ENCODE results near the gene APOBEC3B.
"Not testable (repeated sequence)": the region's sequence is repeated elsewhere in the genome, so short reads cannot be mapped to it uniquely, and the experiment has no call there.

APOBEC3B gene

DNA sequence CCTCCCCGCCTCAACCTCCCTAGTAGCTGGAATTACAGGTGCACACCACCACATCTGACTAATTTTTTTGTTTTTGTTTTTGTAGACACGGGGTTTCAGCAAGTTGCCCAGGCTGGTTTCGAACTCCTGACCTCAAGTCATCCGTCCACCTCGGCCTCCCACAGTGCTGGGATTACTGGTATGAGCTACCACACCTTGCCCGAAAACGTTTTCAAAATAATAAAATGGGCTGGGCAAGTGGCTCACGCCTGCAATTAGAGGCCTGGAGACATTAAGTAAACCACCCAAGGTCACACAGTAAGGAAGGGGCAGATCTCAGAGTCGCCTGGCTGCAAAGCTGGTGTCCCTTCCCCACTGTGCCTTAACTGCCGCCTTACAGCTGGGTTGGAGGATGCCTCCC lies 1.6 kb upstream of the APOBEC3B start:
- WGBS (ENCODE audit: insufficient coverage, insufficient read length): no CpG with 5 or more reads among the region's 10 CpGs
- H3K4me3 ChIP-seq (ENCODE audit: low read length); H3K36me3 ChIP-seq (ENCODE audit: control insufficient read depth, insufficient read depth, low read length); H3K9me3 ChIP-seq (ENCODE audit: control insufficient read depth, insufficient read depth, low read length); H3K27ac ChIP-seq (ENCODE audit: low read length); DNase-seq (ENCODE audit: low read depth, low spot score); H3K27me3 ChIP-seq (ENCODE audit: control insufficient read depth, insufficient read depth, low read length); H3K4me1 ChIP-seq (ENCODE audit: control insufficient read depth, insufficient read depth, low read length): not testable (repeated sequence)

GRCh38 chr22:38981005-38981991 lies 849 bp upstream of the APOBEC3B start:
- Histone ChIP-seq H3K27ac (ENCODE audit: low read length) (no peak overlapping the region), H3K27me3 (ENCODE audit: control insufficient read depth, insufficient read depth, low read length) (no peaks in the 10 kb centered on the region), H3K9me3 (ENCODE audit: control insufficient read depth, insufficient read depth, low read length) (no peaks in the 10 kb centered on the region), H3K36me3 (ENCODE audit: control insufficient read depth, insufficient read depth, low read length) (no peaks in the 10 kb centered on the region), H3K4me1 (ENCODE audit: control insufficient read depth, insufficient read depth, low read length) (peaks cover 4% of the 10 kb centered on the region; the same call in 1 of the 2 replicates), H3K4me3 (ENCODE audit: low read length) (no peak overlapping the region)
- no peak for DNase-seq (ENCODE audit: low read depth, low spot score)
- WGBS (ENCODE audit: insufficient coverage, insufficient read length): no CpG with 5 or more reads among the region's 27 CpGs

GRCh38 chr22:38984224-38984623 lies 2.1 kb downstream of the APOBEC3B start:
- DNase-seq (ENCODE audit: low read depth, low spot score): no peak
- no peak overlapping the region for H3K27ac ChIP-seq (ENCODE audit: low read length)
- no peaks in the 10 kb centered on the region for H3K9me3 ChIP-seq (ENCODE audit: control insufficient read depth, insufficient read depth, low read length)
- H3K36me3 ChIP-seq (ENCODE audit: control insufficient read depth, insufficient read depth, low read length): no peaks in the 10 kb centered on the region
- no peaks in the 10 kb centered on the region for H3K27me3 ChIP-seq (ENCODE audit: control insufficient read depth, insufficient read depth, low read length)
- H3K4me1 ChIP-seq (ENCODE audit: control insufficient read depth, insufficient read depth, low read length): peaks cover 4% of the 10 kb centered on the region; the same call in 1 of the 2 replicates
- H3K4me3 ChIP-seq (ENCODE audit: low read length): no peak overlapping the region
- WGBS (ENCODE audit: insufficient coverage, insufficient read length): no CpG with 5 or more reads among the region's 2 CpGs

- not testable (repeated sequence) for H3K27ac ChIP-seq (ENCODE audit: low read length); H3K4me3 ChIP-seq (ENCODE audit: low read length); DNase-seq (ENCODE audit: low read depth, low spot score); H3K36me3 ChIP-seq (ENCODE audit: control insufficient read depth, insufficient read depth, low read length); H3K9me3 ChIP-seq (ENCODE audit: control insufficient read depth, insufficient read depth, low read length); H3K4me1 ChIP-seq (ENCODE audit: control insufficient read depth, insufficient read depth, low read length); H3K27me3 ChIP-seq (ENCODE audit: control insufficient read depth, insufficient read depth, low read length)
- no CpG with 5 or more reads among the region's 9 CpGs for WGBS (ENCODE audit: insufficient coverage, insufficient read length)
Measured at GRCh38 chr22:38984784-38985757, 2.9 kb downstream of the APOBEC3B start.

DNA sequence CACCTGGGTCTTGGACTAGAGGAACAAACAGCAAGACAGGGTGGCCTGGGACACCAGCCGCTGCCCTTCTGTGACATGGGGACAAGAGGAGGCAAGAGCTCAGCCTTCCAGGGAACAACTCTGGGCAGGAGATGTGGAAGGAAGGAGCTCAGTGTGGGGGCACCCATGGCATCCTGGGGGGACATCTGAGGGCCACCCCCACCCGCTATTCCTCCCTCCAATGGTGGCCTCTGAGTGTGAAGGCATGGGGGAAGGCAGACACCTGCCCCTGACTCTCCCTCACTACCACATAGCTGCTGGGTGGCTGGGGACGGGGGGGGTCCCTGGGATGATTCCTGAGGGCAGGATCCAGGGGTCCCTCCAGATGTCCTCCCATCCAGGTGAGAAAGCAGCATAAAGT lies 4.5 kb downstream of the APOBEC3B start:
- no peaks in the 10 kb centered on the region for H3K36me3 ChIP-seq (ENCODE audit: control insufficient read depth, insufficient read depth, low read length)
- WGBS (ENCODE audit: insufficient coverage, insufficient read length): no CpG with 5 or more reads among the region's 3 CpGs
- H3K4me3 ChIP-seq (ENCODE audit: low read length): no peak overlapping the region
- peaks cover 1% of the 10 kb centered on the region; the same call in 1 of the 2 replicates for H3K4me1 ChIP-seq (ENCODE audit: control insufficient read depth, insufficient read depth, low read length)
- no peak overlapping the region for H3K27ac ChIP-seq (ENCODE audit: low read length)
- H3K27me3 ChIP-seq (ENCODE audit: control insufficient read depth, insufficient read depth, low read length): no peaks in the 10 kb centered on the region
- no peak for DNase-seq (ENCODE audit: low read depth, low spot score)
- H3K9me3 ChIP-seq (ENCODE audit: control insufficient read depth, insufficient read depth, low read length): no peaks in the 10 kb centered on the region

DNA sequence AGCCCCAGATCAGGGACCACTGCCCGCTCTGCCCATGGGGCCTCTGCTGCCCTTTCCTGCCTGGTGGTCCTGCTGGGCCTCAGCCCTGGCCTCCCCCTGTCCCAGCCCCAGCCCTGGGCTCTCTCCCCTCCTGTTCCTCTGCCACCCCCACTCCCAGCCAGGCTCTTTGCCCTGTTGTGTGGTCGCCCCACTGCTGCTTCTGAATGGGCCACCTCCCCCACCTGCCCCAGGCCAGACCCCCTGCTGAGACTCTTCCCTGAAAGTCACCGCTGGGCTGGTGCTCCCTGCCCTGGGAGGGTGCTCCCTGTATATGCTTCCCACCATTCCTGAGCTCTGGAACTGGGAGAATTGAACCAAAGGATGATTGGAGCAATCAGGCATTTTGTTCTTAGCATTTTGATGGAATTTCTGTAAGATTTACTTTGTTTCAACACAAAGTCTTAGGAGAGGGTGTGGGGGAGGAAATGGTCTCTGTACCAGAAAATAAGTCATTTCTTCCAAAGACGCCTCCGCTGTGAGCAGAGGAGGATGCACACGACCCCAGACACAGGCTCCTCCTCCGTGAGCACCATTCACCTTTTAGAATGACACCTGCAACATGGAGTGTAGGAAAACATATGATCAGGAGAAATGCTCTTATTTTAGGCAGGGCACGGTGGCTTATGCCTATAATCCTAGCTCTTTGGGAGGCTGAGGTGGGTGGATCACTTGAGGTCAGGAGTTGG lies 5.2 kb downstream of the APOBEC3B start:
- no CpG with 5 or more reads among the region's 8 CpGs for WGBS (ENCODE audit: insufficient coverage, insufficient read length)
- Histone ChIP-seq H3K4me3 (ENCODE audit: low read length) (no peak overlapping the region), H3K36me3 (ENCODE audit: control insufficient read depth, insufficient read depth, low read length) (no peaks in the 10 kb centered on the region), H3K9me3 (ENCODE audit: control insufficient read depth, insufficient read depth, low read length) (no peaks in the 10 kb centered on the region), H3K27me3 (ENCODE audit: control insufficient read depth, insufficient read depth, low read length) (no peaks in the 10 kb centered on the region), H3K4me1 (ENCODE audit: control insufficient read depth, insufficient read depth, low read length) (no peaks in the 10 kb centered on the region; the same call in 1 of the 2 replicates), H3K27ac (ENCODE audit: low read length) (no peak overlapping the region)
- DNase-seq (ENCODE audit: low read depth, low spot score): no peak

DNA sequence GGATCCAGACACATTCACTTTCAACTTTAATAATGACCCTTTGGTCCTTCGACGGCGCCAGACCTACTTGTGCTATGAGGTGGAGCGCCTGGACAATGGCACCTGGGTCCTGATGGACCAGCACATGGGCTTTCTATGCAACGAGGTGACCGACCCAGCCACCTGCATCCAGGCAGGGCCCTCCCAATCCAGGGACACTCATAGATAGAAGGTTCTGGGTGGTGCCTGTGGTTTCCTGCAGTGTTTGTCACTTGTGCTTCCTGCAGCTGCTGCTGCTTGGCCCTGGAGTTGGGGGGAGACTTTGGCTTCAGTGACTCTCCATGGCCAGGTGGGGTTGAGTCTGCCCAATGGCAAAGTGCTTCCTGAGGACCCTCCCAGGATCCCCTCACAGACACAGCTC lies 7.3 kb downstream of the APOBEC3B start:
- no CpG with 5 or more reads among the region's 6 CpGs for WGBS (ENCODE audit: insufficient coverage, insufficient read length)
- Histone ChIP-seq H3K27ac (ENCODE audit: low read length) (no peak overlapping the region), H3K4me1 (ENCODE audit: control insufficient read depth, insufficient read depth, low read length) (no peaks in the 10 kb centered on the region; the same call in 1 of the 2 replicates), H3K36me3 (ENCODE audit: control insufficient read depth, insufficient read depth, low read length) (no peaks in the 10 kb centered on the region), H3K4me3 (ENCODE audit: low read length) (no peak overlapping the region), H3K9me3 (ENCODE audit: control insufficient read depth, insufficient read depth, low read length) (no peaks in the 10 kb centered on the region), H3K27me3 (ENCODE audit: control insufficient read depth, insufficient read depth, low read length) (no peaks in the 10 kb centered on the region)
- no peak for DNase-seq (ENCODE audit: low read depth, low spot score)

DNA sequence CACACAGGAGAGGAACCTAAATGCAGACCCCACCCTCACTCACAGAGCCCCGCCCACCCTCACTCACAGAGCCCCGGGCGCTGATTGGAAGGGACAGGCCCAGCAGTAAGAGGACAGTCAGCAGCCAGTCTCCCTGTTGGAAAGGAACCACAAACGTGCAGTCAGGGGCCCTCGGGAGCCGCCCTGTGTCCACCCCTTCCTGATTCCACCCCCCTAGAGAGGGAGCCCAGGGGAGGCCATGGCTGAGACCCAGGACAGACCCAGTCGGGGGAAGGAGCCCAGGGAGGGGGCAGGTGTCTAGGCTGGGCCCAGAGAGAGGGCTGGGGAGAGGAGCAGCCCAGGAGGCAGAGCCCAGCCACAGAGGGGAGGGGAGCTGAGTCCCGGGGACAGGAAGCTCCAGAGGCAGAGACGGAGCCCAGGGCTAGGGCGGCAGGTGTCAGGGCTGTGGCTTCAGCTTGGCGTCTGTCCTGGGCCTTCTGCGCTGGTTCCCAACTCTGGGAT lies 10.8 kb downstream of the APOBEC3B start:
- no CpG with 5 or more reads among the region's 12 CpGs for WGBS (ENCODE audit: insufficient coverage, insufficient read length)
- not testable (repeated sequence) for H3K4me1 ChIP-seq (ENCODE audit: control insufficient read depth, insufficient read depth, low read length); H3K4me3 ChIP-seq (ENCODE audit: low read length); DNase-seq (ENCODE audit: low read depth, low spot score); H3K27me3 ChIP-seq (ENCODE audit: control insufficient read depth, insufficient read depth, low read length); H3K27ac ChIP-seq (ENCODE audit: low read length); H3K36me3 ChIP-seq (ENCODE audit: control insufficient read depth, insufficient read depth, low read length); H3K9me3 ChIP-seq (ENCODE audit: control insufficient read depth, insufficient read depth, low read length)

DNA sequence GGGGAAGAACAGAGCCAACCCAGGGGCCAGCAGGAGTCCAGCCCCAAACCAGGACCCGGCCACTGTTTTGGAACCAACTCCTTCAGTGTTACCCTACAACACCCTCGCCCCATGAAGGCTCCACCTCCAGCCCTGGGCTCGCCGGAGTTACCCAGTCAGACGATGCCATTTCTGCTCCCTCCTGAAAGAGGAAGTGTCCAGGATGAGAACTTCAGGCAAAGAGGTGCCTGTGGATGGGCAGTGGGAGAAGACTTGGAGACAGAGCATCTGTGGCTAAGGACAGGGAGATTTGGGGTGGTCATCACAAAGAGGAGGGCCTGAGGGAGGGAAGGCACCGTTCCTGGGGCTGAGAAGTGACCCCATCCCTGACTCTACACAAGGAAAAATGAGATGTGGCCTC lies 14.0 kb downstream of the APOBEC3B start:
- Histone ChIP-seq H3K4me3 (ENCODE audit: low read length) (no peak overlapping the region), H3K27ac (ENCODE audit: low read length) (no peak overlapping the region), H3K9me3 (ENCODE audit: control insufficient read depth, insufficient read depth, low read length) (no peaks in the 10 kb centered on the region), H3K36me3 (ENCODE audit: control insufficient read depth, insufficient read depth, low read length) (no peaks in the 10 kb centered on the region), H3K27me3 (ENCODE audit: control insufficient read depth, insufficient read depth, low read length) (no peaks in the 10 kb centered on the region), H3K4me1 (ENCODE audit: control insufficient read depth, insufficient read depth, low read length) (no peaks in the 10 kb centered on the region)
- WGBS (ENCODE audit: insufficient coverage, insufficient read length): no CpG with 5 or more reads among the region's 6 CpGs
- DNase-seq (ENCODE audit: low read depth, low spot score): no peak

- Histone ChIP-seq H3K27me3 (ENCODE audit: control insufficient read depth, insufficient read depth, low read length) (no peaks in the 10 kb centered on the region), H3K9me3 (ENCODE audit: control insufficient read depth, insufficient read depth, low read length) (no peaks in the 10 kb centered on the region), H3K4me3 (ENCODE audit: low read length) (no peak overlapping the region), H3K36me3 (ENCODE audit: control insufficient read depth, insufficient read depth, low read length) (no peaks in the 10 kb centered on the region), H3K27ac (ENCODE audit: low read length) (no peak overlapping the region), H3K4me1 (ENCODE audit: control insufficient read depth, insufficient read depth, low read length) (no peaks in the 10 kb centered on the region)
- no peak for DNase-seq (ENCODE audit: low read depth, low spot score)
- WGBS (ENCODE audit: insufficient coverage, insufficient read length): no CpG with 5 or more reads among the region's 3 CpGs
Measured at GRCh38 chr22:38997518-38997917, 15.4 kb downstream of the APOBEC3B start.
